GM12892 (cell line): ENCODE measurements around the gene TPD52L2.

Experiments used
- POLR2A ChIP-seq: IDR thresholded peaks from 2 replicates; pipeline ENCODE4 v1.6.1; 2011; ENCODE audit warnings: low read depth, low read length, control low read depth
- POLR2AphosphoS5 ChIP-seq: IDR thresholded peaks from 2 replicates; pipeline ENCODE4 v1.6.1; 2011; ENCODE audit warnings: low read depth, low read length, control low read depth
- TAF1 ChIP-seq: IDR thresholded peaks from 2 replicates; pipeline ENCODE4 v1.6.1; 2011; ENCODE audit warnings: low read depth, mild to moderate bottlenecking, control low read depth, low read length, borderline replicate concordance

DNA sequence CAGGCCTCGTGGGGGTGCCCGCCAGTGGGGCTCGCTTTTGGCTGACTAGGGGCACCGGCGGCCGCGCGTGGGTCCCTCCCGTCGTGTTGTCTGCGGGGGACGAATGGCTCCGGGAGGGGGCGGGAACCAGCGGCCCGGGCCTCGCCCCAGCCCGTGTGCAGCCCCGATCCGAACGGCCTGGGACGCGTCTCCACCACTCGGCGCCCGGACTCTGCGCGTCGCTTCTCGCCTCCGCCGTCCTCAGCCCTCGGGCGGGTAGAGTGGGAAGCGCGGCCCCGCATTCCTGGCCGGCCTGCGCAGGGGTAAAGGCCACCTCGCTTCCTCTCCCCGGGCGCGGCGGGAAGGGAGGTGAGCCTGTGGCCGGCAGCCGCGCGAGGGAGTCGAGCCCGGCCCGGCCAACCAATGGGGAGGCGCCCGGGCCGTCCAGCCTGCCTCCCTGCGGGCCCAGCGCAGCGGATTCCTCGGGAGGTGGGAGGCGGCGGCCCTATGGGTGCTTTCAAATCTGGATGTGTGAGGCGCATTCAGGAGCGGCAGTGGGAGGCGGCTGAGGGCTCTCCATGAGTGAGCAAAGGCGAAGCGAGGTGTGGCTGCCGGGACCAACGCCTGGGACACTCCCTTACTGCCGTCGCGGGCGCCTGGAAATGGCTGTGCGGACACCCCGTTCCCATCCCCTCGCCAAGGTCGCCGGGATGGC is 32.9 kb upstream of the TPD52L2 start:
- no peak for TF ChIP-seq POLR2AphosphoS5
- no peak for TF ChIP-seq POLR2A
- TF ChIP-seq TAF1: no peak
